NCI-H2171 treated with DMSO at 0.1 percent for 48 hours (cell line): ENCODE measurements around the gene PPP5C.
"Not testable (repeated sequence)": the region's sequence is repeated elsewhere in the genome, so short reads cannot be mapped to it uniquely, and the experiment has no call there.

Experiments used
- DNase-seq: peaks from one replicate; lab custom pipeline; 2025; lab: John Stamatoyannopoulos, UW

PPP5C gene

GRCh38 chr19:46365561-46365960 is 18.7 kb downstream of the PPP5C start:
- peak; percentile 72 for DNase-seq

- peak; percentile 97 for DNase-seq
Observed at GRCh38 chr19:46366620-46367292, 19.9 kb downstream of the PPP5C start.

- DNase-seq = no peak
Observed at GRCh38 chr19:46367426-46367825, 20.5 kb downstream of the PPP5C start.

- DNase-seq = peak; percentile 29
Observed at GRCh38 chr19:46368116-46368515, 21.2 kb downstream of the PPP5C start.

- no peak for DNase-seq
Observed at GRCh38 chr19:46369817-46370216, 22.9 kb downstream of the PPP5C start.

GRCh38 chr19:46371371-46371901 is 24.5 kb downstream of the PPP5C start:
- DNase-seq = no peak

- peak; percentile 65 for DNase-seq
Observed at GRCh38 chr19:46372901-46373490, 26.1 kb downstream of the PPP5C start.

GRCh38 chr19:46373491-46374359 is 26.8 kb downstream of the PPP5C start:
- peak; percentile 96 for DNase-seq

- no peak for DNase-seq
Observed at GRCh38 chr19:46374536-46375475, 27.9 kb downstream of the PPP5C start.

GRCh38 chr19:46375476-46376067 is 28.7 kb downstream of the PPP5C start:
- DNase-seq = not testable (repeated sequence)

- no peak for DNase-seq
Observed at GRCh38 chr19:46376241-46377153, 29.6 kb downstream of the PPP5C start.

- DNase-seq = no peak
Observed at GRCh38 chr19:46378268-46378667, 31.4 kb downstream of the PPP5C start.

- no peak for DNase-seq
Observed at GRCh38 chr19:46380690-46381089, 33.8 kb downstream of the PPP5C start.

GRCh38 chr19:46381346-46381745 is 34.5 kb downstream of the PPP5C start:
- DNase-seq = no peak

- DNase-seq = no peak
Observed at GRCh38 chr19:46381756-46382345, 35.0 kb downstream of the PPP5C start.

GRCh38 chr19:46383171-46383815 is 36.4 kb downstream of the PPP5C start:
- no peak for DNase-seq

GRCh38 chr19:46383846-46384245 is 37.0 kb downstream of the PPP5C start:
- no peak for DNase-seq

GRCh38 chr19:46384396-46384795 is 37.5 kb downstream of the PPP5C start:
- no peak for DNase-seq

- no peak for DNase-seq
Observed at GRCh38 chr19:46385636-46386035, 38.7 kb downstream of the PPP5C start.
